ENCODE data around the gene GPR63.

The GPR63 gene

GRCh38 chr6:96755096-96755495, 82.2 kb downstream of the GPR63 start:
- DNase-seq: no peak

- no peak for DNase-seq
Observed at GRCh38 chr6:96749891-96750290, 87.4 kb downstream of the GPR63 start.
